Keratinocyte (primary cell): ENCODE measurements around the gene NPIPA5.

ENCODE experiments used
- EZH2 ChIP-seq: IDR thresholded peaks from one replicate; pipeline ENCODE4 v1.6.1; 2012; ENCODE audit warnings: inconsistent platforms, mild to moderate bottlenecking, low read length, moderate library complexity
- TF ChIP-seq, protein P1 (sequence below), 3 experiments: IDR thresholded peaks in 1 of 3; conservative IDR thresholded peaks in 1 of 3; optimal IDR thresholded peaks in 1 of 3; 2 replicates in 2 of 3; 3 replicates in 1 of 3; pipeline versions ENCODE3 to v1.5.1; 2011; ENCODE audit warnings: low read length in 3 of 3, mild to moderate bottlenecking in 3 of 3, moderate library complexity in 2 of 3, control low read depth in 1 of 3, inconsistent platforms in 1 of 3; ENCODE audit not compliant: insufficient read depth in 2 of 3; ENCODE audit errors: extremely low read depth in 1 of 3

GRCh38 chr16:15396948-15397594, 19.0 kb upstream of the NPIPA5 start:
- TF ChIP-seq, protein P1, sequence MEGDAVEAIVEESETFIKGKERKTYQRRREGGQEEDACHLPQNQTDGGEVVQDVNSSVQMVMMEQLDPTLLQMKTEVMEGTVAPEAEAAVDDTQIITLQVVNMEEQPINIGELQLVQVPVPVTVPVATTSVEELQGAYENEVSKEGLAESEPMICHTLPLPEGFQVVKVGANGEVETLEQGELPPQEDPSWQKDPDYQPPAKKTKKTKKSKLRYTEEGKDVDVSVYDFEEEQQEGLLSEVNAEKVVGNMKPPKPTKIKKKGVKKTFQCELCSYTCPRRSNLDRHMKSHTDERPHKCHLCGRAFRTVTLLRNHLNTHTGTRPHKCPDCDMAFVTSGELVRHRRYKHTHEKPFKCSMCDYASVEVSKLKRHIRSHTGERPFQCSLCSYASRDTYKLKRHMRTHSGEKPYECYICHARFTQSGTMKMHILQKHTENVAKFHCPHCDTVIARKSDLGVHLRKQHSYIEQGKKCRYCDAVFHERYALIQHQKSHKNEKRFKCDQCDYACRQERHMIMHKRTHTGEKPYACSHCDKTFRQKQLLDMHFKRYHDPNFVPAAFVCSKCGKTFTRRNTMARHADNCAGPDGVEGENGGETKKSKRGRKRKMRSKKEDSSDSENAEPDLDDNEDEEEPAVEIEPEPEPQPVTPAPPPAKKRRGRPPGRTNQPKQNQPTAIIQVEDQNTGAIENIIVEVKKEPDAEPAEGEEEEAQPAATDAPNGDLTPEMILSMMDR (optimal IDR thresholded peaks at IDR 0.05 in 1 of 3, IDR thresholded peaks at IDR 0.05 in 1 of 3, conservative IDR thresholded peaks at IDR 0.05 in 1 of 3; ENCODE audit: extremely low read depth in 1 of 3, insufficient read depth in 2 of 3, low read length in 3 of 3) = no peak
- TF ChIP-seq EZH2 = no peak
